ENCODE measurements around the gene CDH13. TPM values are rescaled to one million over a fixed set of nuclear protein-coding genes. Genes with fewer than 3 reads are reported as not detected.

Gene CDH13
- total and polyA plus RNA-seq, 2 experiments from 2014 or later, result 1.6 to 4.4 TPM

DNA sequence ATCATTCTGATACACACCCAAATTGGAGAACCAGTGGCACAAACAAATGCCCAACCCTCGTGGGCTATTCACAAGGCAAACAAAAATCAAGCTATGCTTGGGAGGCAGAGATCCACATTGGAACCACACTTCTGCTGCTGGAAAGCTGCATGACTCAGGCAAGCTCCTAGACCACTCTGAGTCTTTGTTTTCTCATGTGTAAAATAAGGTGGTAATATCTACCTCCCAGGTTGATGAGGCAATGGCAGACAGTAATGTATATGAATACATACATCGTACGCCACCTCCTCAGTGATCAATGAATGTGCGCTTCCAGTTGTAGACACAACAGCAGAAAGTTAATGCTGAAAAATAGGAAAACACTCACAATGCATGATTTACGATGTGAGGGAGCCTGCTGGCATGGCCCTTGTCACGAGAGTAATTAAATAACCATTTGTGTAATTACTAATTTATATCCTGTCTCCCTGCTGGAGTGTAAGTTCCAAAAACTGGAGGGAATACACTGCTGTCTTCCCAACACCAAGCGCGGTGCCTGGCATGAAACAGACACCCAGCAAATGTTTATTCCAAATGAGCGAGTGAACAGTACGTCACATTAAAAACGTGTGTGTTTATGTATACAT is 1111.1 kb downstream of the CDH13 start (continued):
- no peak for TF ChIP-seq NANOG (IDR thresholded peaks at IDR 0.05; ENCODE audit: borderline replicate concordance)
- TF ChIP-seq ZNF331 (CRISPR knock-in tag; IDR thresholded peaks at IDR 0.05; ENCODE audit: low read depth), result no peak
- TF ChIP-seq JUNB (IDR thresholded peaks at IDR 0.05; ENCODE audit: unreplicated experiment), result no peak
- TF ChIP-seq EZH2phosphoT487 (IDR thresholded peaks at IDR 0.05; ENCODE audit: unreplicated experiment), result no peak

DNA sequence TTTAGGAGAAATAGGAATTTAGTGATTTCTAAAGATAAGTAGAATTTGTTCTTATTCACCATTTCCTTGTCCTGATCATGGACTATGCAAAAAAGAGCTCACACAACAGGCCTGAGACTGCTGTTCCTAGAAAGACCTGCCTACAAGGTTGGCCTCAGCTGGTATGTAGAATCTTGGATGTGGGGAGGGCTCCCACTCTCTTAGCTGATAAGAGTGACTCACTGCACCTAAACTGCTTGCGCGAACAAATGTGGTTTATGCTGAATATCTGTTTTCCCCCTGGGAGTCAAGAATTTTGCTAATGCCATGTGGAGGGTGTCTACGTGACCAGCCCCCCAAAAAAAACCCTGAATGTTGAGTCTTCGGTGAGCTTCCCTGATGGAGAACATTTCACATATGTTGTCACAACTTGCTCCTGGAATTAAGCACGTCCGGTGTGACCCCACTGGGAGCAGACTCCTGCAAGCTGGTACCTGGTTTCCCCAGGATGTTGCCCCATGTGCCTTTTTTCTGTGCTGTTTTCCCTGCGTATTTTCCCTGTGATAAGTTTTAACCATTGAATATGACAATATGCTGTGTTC is 1112.2 kb downstream of the CDH13 start:
- H3K27me3 ChIP-seq (ENCODE audit: insufficient read depth), result no peaks in the 10 kb centered on the region
- no peaks in the 10 kb centered on the region for H3K36me3 ChIP-seq (ENCODE audit: insufficient read depth)
- peaks cover 4% of the 10 kb centered on the region; the same call in 1 of the 2 replicates for H3K9me2 ChIP-seq (ENCODE audit: insufficient read depth)
- no peaks in the 10 kb centered on the region for H4K20me1 ChIP-seq (replicated peaks; ENCODE audit: insufficient read depth)
- H3K4me3 ChIP-seq, result no peak overlapping the region
- H3K79me2 ChIP-seq (replicated peaks; ENCODE audit: insufficient read depth), result no peaks in the 10 kb centered on the region
- no peak overlapping the region for H3K4me3 Mint-ChIP-seq
- H2AFZ ChIP-seq, result no peak overlapping the region
- peaks cover 9% of the 10 kb centered on the region; the same call in 2 of the 3 replicates for H3K36me3 Mint-ChIP-seq (ENCODE audit: low read depth)
- ATAC-seq (no peak), DNase-seq (ENCODE audit: low spot score) (no peak)
- H3K4me1 Mint-ChIP-seq, result no peaks in the 10 kb centered on the region
- no peaks in the 10 kb centered on the region for H3F3A ChIP-seq (replicated peaks; ENCODE audit: low read depth)
- H3K9me3 Mint-ChIP-seq, result peaks cover 16% of the 10 kb centered on the region
- H3K27ac ChIP-seq (ENCODE audit: low read depth), result no peak overlapping the region
- H3K4me2 ChIP-seq, result no peak overlapping the region
- no peak overlapping the region for H3K27ac Mint-ChIP-seq
- no peaks in the 10 kb centered on the region for H3K4me1 ChIP-seq (ENCODE audit: insufficient read depth)
- TF ChIP-seq, protein P1, sequence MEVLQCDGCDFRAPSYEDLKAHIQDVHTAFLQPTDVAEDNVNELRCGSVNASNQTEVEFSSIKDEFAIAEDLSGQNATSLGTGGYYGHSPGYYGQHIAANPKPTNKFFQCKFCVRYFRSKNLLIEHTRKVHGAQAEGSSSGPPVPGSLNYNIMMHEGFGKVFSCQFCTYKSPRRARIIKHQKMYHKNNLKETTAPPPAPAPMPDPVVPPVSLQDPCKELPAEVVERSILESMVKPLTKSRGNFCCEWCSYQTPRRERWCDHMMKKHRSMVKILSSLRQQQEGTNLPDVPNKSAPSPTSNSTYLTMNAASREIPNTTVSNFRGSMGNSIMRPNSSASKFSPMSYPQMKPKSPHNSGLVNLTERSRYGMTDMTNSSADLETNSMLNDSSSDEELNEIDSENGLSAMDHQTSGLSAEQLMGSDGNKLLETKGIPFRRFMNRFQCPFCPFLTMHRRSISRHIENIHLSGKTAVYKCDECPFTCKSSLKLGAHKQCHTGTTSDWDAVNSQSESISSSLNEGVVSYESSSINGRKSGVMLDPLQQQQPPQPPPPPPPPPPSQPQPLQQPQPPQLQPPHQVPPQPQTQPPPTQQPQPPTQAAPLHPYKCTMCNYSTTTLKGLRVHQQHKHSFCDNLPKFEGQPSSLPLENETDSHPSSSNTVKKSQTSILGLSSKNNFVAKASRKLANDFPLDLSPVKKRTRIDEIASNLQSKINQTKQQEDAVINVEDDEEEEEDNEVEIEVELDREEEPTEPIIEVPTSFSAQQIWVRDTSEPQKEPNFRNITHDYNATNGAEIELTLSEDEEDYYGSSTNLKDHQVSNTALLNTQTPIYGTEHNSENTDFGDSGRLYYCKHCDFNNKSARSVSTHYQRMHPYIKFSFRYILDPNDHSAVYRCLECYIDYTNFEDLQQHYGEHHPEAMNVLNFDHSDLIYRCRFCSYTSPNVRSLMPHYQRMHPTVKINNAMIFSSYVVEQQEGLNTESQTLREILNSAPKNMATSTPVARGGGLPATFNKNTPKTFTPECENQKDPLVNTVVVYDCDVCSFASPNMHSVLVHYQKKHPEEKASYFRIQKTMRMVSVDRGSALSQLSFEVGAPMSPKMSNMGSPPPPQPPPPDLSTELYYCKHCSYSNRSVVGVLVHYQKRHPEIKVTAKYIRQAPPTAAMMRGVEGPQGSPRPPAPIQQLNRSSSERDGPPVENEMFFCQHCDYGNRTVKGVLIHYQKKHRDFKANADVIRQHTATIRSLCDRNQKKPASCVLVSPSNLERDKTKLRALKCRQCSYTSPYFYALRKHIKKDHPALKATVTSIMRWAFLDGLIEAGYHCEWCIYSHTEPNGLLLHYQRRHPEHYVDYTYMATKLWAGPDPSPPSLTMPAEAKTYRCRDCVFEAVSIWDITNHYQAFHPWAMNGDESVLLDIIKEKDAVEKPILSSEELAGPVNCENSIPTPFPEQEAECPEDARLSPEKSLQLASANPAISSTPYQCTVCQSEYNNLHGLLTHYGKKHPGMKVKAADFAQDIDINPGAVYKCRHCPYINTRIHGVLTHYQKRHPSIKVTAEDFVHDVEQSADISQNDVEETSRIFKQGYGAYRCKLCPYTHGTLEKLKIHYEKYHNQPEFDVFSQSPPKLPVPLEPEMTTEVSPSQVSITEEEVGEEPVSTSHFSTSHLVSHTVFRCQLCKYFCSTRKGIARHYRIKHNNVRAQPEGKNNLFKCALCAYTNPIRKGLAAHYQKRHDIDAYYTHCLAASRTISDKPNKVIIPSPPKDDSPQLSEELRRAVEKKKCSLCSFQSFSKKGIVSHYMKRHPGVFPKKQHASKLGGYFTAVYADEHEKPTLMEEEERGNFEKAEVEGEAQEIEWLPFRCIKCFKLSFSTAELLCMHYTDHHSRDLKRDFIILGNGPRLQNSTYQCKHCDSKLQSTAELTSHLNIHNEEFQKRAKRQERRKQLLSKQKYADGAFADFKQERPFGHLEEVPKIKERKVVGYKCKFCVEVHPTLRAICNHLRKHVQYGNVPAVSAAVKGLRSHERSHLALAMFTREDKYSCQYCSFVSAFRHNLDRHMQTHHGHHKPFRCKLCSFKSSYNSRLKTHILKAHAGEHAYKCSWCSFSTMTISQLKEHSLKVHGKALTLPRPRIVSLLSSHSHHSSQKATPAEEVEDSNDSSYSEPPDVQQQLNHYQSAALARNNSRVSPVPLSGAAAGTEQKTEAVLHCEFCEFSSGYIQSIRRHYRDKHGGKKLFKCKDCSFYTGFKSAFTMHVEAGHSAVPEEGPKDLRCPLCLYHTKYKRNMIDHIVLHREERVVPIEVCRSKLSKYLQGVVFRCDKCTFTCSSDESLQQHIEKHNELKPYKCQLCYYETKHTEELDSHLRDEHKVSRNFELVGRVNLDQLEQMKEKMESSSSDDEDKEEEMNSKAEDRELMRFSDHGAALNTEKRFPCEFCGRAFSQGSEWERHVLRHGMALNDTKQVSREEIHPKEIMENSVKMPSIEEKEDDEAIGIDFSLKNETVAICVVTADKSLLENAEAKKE (CRISPR knock-in tag; IDR thresholded peaks at IDR 0.05), result no peak
- H3K27me3 Mint-ChIP-seq (ENCODE audit: insufficient read depth, low read depth, poor library complexity), result peaks cover 2% of the 10 kb centered on the region

Data from GM23338 (cell line).